ENCODE data around the gene TSPAN12. TPM values are rescaled to one million over a fixed set of nuclear protein-coding genes. Genes with fewer than 3 reads are reported as not detected.
A peak's percentile ranks its signal among the peaks of the same experiment; 100 is the strongest.

The TSPAN12 gene
- total and polyA plus RNA-seq, 2 of the 8 experiments (the other 6 are each of a cell fraction or from before 2014, with no cell fraction given): 6.1 to 17.9 TPM

DNA sequence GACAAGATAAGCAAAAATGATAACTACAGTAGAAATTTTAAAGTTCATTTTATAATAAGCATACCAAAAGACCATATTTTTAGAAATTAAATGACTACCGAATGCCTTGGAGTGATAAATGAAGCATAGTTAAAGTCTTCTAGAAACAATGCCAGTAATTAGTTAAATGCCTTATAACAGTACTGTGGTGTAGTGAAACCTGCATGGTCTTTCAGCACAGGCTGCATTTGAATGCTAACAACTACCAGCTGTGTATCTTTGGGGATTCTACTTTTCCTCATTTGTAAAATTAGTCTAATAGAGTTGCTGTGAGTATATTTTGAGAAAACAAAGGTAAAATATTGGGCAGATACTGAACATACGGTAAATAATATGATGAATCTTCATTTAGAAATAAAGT is 25.1 kb downstream of the TSPAN12 start:
- 33% methylated on average over 2 of the region's 2 CpGs; no CpG with 5 or more reads in 1 of the 2 experiments for WGBS, 2 experiments (ENCODE audit: extremely low coverage in 1 of 2, insufficient coverage in 1 of 2, insufficient read length in 1 of 2, insufficient replicate concordance in 2 of 2, low coverage in 1 of 2, low lambda C conversion rate in 2 of 2, missing lambda C conversion rate in 1 of 2)

More for the DNA sequence above, 25.1 kb downstream of the TSPAN12 start:
- no peak overlapping the region for H4K91ac ChIP-seq (replicated peaks; ENCODE audit: insufficient read length, low read length)
- H3K27me3 ChIP-seq (replicated peaks in 1 of 4; ENCODE audit: control insufficient read depth in 3 of 4, extremely low read depth in 1 of 4, insufficient read depth in 3 of 4, low read length in 3 of 4): no peaks in the 10 kb centered on the region
- H3K18ac ChIP-seq (ENCODE audit: extremely low read depth, low read length): no peak overlapping the region
- H3K4ac ChIP-seq (replicated peaks; ENCODE audit: insufficient read length, low read depth, low read length): no peak overlapping the region
- POLR2A ChIA-PET (ENCODE audit: partially characterized antibody): no interaction called here
- TF ChIP-seq HDAC6 (IDR thresholded peaks at IDR 0.05; ENCODE audit: low read depth, low read length): no peak
- TF ChIP-seq POLR2A (IDR thresholded peaks at IDR 0.05; ENCODE audit: control extremely low read depth in 1 of 2, low read depth in 2 of 2, low read length in 2 of 2): no peak
- no peak for TF ChIP-seq MAFK (IDR thresholded peaks at IDR 0.05; ENCODE audit: low read depth, low read length)
- no peak for TF ChIP-seq JUND (IDR thresholded peaks at IDR 0.05; ENCODE audit: low read length)
- H3K4me3 ChIP-seq (ENCODE audit: extremely low read depth in 1 of 4, insufficient read depth in 2 of 4, low read depth in 3 of 4, low read length in 4 of 4): no peak overlapping the region
- peaks cover 0 to 12% (median 9%) of the 10 kb centered on the region in 4 experiments; a peak in 5 of 7 replicates for H3K4me1 ChIP-seq (replicated peaks in 1 of 4; ENCODE audit: control insufficient read depth in 3 of 4, insufficient read depth in 4 of 4, low read length in 3 of 4)
- H3K79me2 ChIP-seq (ENCODE audit: control insufficient read depth in 1 of 2, insufficient read depth in 2 of 2, low read length in 2 of 2): no peaks in the 10 kb centered on the region
- CTCF ChIA-PET (ENCODE audit: partially characterized antibody): no interaction called here
- DNase-seq (ENCODE audit: low read depth in 1 of 2, low spot score in 2 of 2) (no peak), FAIRE-seq (no peak)
- H2BK5ac ChIP-seq (ENCODE audit: low read depth, low read length): no peak overlapping the region
- H4K20me1 ChIP-seq (replicated peaks in 1 of 2; ENCODE audit: control insufficient read depth in 1 of 2, insufficient read depth in 2 of 2, low read length in 2 of 2): no peaks in the 10 kb centered on the region
- no peak overlapping the region for H3K23ac ChIP-seq (ENCODE audit: insufficient read length)
- H4K8ac ChIP-seq (ENCODE audit: extremely low read depth, insufficient read depth, low read length): no peak overlapping the region
- no peak overlapping the region for H3K9ac ChIP-seq (replicated peaks in 1 of 4; ENCODE audit: extremely low read depth in 1 of 4, low read depth in 3 of 4, low read length in 3 of 4)
- no peaks in the 10 kb centered on the region; the same call in 1 of the 2 replicates for H3K23me2 ChIP-seq (ENCODE audit: low read depth, low read length)
- no peak overlapping the region; the same call in 1 of the 2 replicates for H3K27ac ChIP-seq (ENCODE audit: low read depth, low read length)
- H2AK5ac ChIP-seq (ENCODE audit: low read depth, low read length): no peak overlapping the region
- H3K14ac ChIP-seq (ENCODE audit: insufficient read length): no peak overlapping the region
- no peak overlapping the region for H2AFZ ChIP-seq (ENCODE audit: low read length)
- peak overlapping the region; percentile 17 to 45; a peak in 3 of 4 replicates for H3K4me2 ChIP-seq (ENCODE audit: insufficient read depth in 1 of 2, low read depth in 2 of 2, low read length in 2 of 2)
- H2BK12ac ChIP-seq (ENCODE audit: low read depth, low read length): no peak overlapping the region
- H3K9me3 ChIP-seq (ENCODE audit: insufficient read depth in 2 of 2, low read depth in 1 of 2, low read length in 1 of 2): no peaks in the 10 kb centered on the region; a peak in 1 of 4 replicates
- H2BK120ac ChIP-seq (replicated peaks; ENCODE audit: low read depth, low read length): no peak overlapping the region
- H3K36me3 ChIP-seq (ENCODE audit: control insufficient read depth in 2 of 4, insufficient read depth in 4 of 4, low read length in 3 of 4): no peaks in the 10 kb centered on the region
- H2BK20ac ChIP-seq (ENCODE audit: low read length): no peak overlapping the region
- H3K56ac ChIP-seq (replicated peaks; ENCODE audit: insufficient read length, low read depth, low read length): no peak overlapping the region
- H3K79me1 ChIP-seq (ENCODE audit: low read depth, low read length): no peaks in the 10 kb centered on the region
- H4K5ac ChIP-seq (ENCODE audit: insufficient read length, low read depth, low read length): no peak overlapping the region
- H2BK15ac ChIP-seq (ENCODE audit: low read length): no peak overlapping the region

Data from H1 (cell line).